HG03060 (cell line): Measurements from ENCODE around the gene INSRR.

Source experiments
- ATAC-seq: cut with Tn5 transposase; IDR thresholded peaks from one replicate; pipeline ENCODE4 v1.9.1; 2021; ENCODE audit warnings: low read depth, moderate number of reproducible peaks; ENCODE audit not compliant: unreplicated experiment

The INSRR gene

DNA sequence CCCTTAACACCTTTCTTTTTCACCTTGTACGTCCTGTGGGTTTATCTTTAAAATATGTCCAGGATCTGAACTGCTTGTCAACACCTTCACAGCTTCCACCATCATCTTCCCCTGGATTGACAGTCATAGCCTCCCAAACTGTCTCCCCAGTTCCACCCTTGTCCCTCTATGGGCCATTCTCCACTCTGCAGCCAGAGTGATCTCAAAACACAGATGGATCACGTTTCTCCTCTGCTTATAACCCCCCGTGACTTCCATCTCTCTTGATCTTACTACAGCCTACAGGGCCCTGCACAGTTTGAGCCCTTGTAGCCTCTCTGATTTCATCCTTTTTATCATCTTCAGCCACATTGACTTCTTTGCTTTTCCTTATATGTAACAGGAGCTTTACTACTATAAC, 4.3 kb downstream of the INSRR start:
- no peak for ATAC-seq

- ATAC-seq, result no peak
Observed at GRCh38 chr1:156853761-156854160, 5.2 kb downstream of the INSRR start.

- no peak for ATAC-seq
Observed at GRCh38 chr1:156852418-156852874, 6.5 kb downstream of the INSRR start.

GRCh38 chr1:156851779-156852417, 7.0 kb downstream of the INSRR start:
- ATAC-seq, result no peak

- ATAC-seq, result no peak
Observed at GRCh38 chr1:156849151-156849496, 9.8 kb downstream of the INSRR start.

- ATAC-seq, result no peak
Observed at GRCh38 chr1:156848461-156849150, 10.3 kb downstream of the INSRR start.

DNA sequence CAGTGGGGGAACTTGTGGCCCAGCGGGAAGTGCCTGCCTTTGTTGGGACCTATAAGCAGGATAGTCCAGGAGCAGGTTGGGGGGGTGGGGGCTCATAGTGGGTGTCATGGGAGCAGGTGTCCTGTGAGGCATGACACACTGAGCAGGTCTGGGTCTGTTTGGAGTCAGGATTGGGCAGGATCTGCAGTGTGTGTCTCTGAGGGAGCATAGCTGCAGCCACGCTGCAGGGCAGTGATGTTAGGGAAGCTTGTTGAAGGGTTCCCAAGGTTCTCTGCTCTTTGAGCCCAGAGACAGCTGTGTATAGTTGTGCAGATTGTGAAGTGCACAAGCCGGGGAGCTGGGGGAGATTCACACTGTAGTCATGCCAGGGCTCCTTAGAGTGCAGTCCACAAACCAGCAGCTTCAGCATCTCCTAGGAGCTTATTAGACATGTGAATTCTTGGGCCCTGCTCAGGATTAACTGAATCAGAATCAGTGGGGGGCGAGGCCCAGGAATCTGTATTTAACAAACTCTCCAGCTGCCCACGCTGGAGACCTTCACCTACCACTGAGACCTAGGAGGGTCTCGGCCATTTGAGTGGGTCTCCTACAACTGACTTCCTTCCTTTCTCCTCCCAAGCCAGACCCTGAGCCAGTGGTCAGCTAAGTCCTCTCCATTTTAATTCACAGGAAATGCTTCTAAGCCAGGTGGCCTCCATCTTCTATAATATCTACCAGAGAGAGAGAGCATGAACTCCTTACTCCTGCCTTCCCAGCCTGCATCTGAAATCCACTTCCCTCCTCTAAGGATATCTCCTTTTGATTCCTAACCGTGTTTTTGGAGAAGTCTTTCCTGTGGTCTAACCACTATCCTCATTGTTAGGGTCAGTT, 11.1 kb downstream of the INSRR start:
- no peak for ATAC-seq

DNA sequence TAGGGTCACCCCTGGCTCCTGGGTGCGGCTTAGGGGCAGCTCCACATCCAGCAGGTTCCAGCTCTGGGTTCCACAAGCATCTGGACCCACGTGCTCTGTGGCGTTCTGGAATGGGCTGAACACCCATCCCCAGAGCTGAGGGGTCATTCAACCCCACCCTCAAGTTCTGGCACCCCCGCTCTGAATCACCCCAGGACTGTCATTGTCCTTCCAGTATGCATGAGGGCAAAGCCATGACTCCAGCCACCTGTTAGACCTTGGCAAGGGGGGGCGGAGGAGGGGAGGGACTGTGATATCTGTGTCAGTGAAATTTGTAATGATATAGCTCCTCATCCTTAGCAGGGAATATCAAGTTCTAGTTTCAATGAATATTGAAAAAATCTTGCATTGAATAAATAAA, 12.3 kb downstream of the INSRR start:
- ATAC-seq, result no peak

DNA sequence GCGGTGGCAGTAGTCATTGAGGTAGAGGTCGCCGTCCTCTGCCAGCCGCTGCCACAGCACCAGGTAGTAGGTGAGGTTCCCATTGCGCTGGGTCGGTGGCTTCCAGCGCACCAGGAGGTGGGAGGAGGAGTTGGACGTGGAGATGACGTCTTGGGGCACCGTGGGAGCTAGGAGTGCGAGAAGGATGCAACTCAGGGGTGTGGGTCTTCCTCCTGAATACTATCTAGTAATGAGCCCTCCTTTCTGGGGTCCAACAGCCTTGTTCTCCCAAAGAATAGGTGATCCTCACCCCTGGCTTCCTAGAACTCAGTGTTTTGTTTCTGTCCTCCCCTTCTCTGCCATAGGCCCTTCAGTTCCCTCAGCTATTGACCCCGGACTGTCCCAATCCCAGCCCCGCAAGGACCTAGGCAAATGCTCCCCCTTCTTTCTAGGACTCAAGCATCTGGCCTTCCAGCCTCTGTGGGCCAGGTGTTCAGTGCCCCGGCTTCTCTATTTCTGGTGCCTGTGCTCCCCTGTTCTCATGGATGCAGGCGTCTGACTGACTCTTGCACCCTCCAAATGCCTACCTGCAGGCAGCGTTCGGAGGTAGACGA, 12.9 kb downstream of the INSRR start:
- ATAC-seq, result no peak

GRCh38 chr1:156845055-156845952, 13.6 kb downstream of the INSRR start:
- no peak for ATAC-seq

GRCh38 chr1:156844638-156845037, 14.3 kb downstream of the INSRR start:
- no peak for ATAC-seq

GRCh38 chr1:156844102-156844501, 14.8 kb downstream of the INSRR start:
- no peak for ATAC-seq

- ATAC-seq, result no peak
Observed at GRCh38 chr1:156842618-156843300, 16.2 kb downstream of the INSRR start.

DNA sequence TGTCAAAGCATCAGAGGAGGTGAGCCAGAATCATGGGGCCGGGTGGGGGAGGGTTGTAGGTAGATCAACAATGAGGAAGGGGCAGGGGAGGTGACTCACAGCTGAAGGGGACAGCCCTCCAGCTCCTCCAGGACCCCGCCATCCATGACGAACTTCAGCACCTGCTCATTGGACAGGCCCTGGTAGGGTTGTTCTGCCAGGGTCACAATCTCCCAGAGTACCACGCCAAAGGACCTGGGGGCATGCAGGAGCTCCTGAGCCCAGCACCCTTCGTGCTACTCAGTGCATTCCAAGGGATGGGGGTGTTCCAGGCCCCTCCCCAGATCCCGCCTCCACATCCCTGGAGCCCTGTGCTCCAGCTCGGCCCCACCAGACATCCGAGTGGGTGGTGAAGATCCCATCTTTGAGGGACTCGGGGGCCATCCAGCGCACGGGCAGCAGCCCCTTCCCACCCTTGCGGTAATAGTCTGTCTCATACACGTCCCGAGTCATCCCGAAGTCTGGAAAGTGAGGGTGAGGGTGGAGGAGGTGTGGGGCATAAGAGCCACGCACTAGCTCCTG, 17.5 kb downstream of the INSRR start:
- ATAC-seq, result no peak

DNA sequence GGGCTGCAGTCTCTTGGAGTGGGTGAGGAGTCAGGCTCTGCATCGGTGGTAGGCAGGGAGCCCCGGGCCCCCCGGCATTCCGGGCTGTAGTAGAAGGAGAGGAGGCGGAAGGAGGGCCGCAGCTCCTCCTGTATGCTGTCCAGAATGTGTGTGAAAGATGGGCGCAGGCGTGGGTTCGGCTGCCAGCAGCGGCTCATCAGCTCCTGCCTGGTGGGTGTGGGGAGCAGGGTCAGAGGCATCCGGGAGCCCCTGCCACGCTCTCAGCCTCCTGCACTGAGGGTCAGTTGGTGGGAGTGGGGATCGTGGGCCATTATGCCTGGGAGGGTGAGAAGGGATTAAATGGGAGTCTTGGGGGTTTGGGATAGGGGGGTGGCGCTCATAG, 18.0 kb downstream of the INSRR start:
- no peak for ATAC-seq

GRCh38 chr1:156840186-156840897, 18.6 kb downstream of the INSRR start:
- ATAC-seq, result no peak

- no peak for ATAC-seq
Observed at GRCh38 chr1:156839426-156840109, 19.3 kb downstream of the INSRR start.

GRCh38 chr1:156838972-156839371, 19.9 kb downstream of the INSRR start:
- no peak for ATAC-seq
